ENCODE data around the gene TRHDE.

TRHDE gene

GRCh38 chr12:72274931-72275330 is 2.8 kb downstream of the TRHDE start:
- no peak for DNase-seq (ENCODE audit: low read depth in 2 of 2)

- DNase-seq (ENCODE audit: low read depth in 2 of 2) = no peak
Measured at GRCh38 chr12:72275526-72275925, 3.4 kb downstream of the TRHDE start.

DNA sequence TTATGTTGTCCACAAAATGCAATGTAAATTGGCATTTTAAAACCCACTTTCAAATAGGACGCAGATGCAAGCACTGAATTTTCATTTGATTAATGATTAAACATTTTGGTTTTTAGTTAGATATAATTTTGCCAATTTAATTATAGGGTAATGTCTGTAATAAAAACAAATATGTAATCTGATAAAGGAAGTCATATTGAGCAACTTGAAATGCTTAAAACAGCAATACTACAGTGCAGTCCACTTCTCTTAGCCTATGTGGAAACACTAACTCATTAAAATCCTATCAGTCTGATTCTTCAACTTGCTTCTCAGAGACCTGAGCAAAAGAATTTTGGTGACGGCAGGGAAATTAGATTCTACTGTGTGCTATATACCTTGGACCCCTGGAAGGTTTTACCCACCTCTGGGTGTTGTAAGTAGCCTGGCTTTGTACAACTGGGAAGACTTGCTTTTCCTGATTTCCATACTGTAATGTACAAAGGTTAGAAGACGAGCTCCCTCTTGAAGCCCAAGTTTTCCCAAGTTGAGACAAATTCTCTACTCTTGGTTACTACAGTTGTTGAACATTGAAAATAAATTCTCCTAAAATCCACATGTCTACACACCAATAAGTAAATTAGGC is 4.1 kb downstream of the TRHDE start:
- DNase-seq (ENCODE audit: low read depth in 2 of 2) = no peak

DNA sequence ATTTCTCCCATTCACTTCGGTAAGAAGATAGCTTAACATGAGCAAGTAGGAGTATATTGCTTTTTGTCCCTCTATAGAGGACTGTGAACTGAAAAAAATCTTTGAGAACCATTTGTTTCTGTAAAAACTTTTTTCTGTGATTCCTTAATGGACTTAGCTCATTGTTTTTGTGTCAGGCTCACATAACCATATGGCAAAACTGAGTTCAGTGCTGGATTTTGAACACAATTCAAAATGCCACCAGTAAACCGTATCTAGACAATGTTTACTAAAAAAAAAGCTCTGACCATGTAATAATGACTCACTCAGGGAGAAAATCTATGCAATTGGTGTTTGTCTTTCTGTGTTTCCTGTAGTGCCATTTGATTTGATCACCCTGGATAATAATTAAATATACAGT is 5.2 kb downstream of the TRHDE start:
- DNase-seq (ENCODE audit: low read depth in 2 of 2) = no peak

DNA sequence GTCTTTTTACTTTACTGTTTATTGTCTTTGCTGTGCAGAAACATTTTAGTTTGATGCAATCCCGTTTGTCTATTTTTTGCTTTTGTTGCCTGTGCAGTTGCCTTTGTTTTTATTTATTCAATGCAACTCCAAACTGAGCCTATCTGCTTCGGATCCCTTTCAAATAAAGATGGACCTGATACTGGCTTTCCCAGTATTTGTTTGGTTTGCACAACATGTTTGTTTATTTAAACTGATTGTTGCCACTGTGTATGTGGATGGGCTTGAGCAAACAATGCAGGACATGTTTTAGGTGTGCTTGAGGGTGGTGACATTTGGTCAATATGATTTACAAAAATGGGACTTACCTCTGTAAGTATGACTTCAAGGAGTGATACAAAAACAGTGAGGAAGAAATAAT is 6.7 kb downstream of the TRHDE start:
- DNase-seq (ENCODE audit: low read depth in 2 of 2) = no peak

- DNase-seq (ENCODE audit: low read depth in 2 of 2) = no peak
Measured at GRCh38 chr12:72281126-72281525, 9.0 kb downstream of the TRHDE start.

- DNase-seq (ENCODE audit: low read depth in 2 of 2) = no peak
Measured at GRCh38 chr12:72282721-72283120, 10.6 kb downstream of the TRHDE start.

GRCh38 chr12:72285861-72286260 is 13.7 kb downstream of the TRHDE start:
- no peak for DNase-seq (ENCODE audit: low read depth in 2 of 2)

DNA sequence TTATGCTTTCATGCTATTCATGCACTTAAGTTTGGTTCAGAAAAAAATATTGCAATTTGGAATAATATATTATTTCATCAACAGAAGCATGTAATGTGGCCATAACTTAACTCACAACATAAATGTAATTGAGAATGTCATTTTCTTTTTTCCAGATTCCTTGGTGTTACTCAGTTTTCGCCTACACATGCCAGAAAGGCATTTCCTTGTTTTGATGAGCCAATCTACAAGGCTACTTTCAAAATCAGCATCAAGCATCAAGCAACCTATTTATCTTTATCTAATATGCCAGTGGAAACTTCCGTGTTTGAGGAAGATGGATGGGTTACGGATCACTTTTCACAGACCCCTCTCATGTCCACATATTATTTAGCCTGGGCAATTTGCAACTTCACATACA is 14.4 kb downstream of the TRHDE start:
- no peak for DNase-seq (ENCODE audit: low read depth in 2 of 2)

GRCh38 chr12:72288436-72288835 is 16.3 kb downstream of the TRHDE start:
- no peak for DNase-seq (ENCODE audit: low read depth in 2 of 2)

DNA sequence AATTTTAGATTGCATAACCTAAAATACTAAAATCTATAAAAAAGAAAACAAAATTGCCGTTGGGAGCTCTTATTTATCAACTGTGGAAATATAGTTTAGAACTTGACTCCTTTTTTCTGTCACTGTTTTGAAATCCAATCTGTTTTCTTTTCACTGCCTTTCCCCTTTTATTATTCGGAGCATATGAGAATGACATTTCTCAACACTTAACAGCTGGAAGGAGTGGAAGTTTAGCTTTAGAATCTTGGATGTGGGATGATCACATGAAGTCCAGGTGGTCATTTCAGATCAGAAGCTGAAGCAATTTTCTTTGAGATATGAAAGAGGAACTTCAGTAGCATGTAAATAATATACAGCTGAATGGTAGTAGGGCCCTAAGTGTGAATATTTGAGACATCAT is 16.7 kb downstream of the TRHDE start:
- DNase-seq (ENCODE audit: low read depth in 2 of 2) = no peak

DNA sequence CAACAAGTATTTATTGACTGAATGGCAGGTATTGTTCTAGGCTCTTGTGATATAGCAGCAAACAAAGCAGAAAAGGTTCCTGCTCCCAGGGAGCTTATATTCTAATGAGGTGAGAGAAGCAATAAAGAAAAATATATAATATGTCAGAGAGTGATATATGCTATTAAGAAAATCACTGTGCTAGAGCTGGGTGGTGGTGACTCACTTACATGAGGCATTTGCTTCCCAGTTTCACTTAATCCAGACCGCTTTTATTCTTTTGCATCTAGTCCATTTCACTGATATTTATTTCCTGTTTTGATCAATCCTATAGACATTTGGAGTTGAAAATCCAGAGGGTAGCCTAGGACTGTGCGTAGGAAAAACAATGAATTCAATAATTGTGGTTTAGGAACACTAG is 17.5 kb downstream of the TRHDE start:
- no peak for DNase-seq (ENCODE audit: low read depth in 2 of 2)

GRCh38 chr12:72291175-72291574 is 19.0 kb downstream of the TRHDE start:
- DNase-seq (ENCODE audit: low read depth in 2 of 2) = no peak

DNA sequence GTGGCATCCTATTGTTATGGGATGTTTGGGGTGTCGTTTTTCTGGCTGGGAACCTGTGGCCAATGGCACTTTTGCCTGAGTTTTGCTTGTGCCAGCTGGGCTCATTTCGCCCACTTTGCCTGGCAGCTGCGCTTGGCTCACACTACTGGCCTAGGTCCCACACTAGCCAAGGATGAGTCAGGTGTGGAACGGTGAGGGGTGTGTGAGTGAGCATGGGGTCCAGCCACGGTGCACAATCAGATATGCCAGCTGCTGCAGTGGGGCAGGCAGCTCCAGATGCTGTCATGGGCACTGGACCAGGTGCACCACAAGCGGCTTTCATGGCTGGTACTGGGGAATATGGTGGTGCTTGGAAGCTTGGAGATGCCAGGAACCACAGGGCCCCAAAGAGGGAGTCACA is 21.5 kb downstream of the TRHDE start:
- DNase-seq (ENCODE audit: low read depth in 2 of 2) = no peak

- no peak for DNase-seq (ENCODE audit: low read depth in 2 of 2)
Measured at GRCh38 chr12:72295101-72295500, 22.9 kb downstream of the TRHDE start.

- no peak for DNase-seq (ENCODE audit: low read depth in 2 of 2)
Measured at GRCh38 chr12:72295744-72296143, 23.6 kb downstream of the TRHDE start.

- no peak for DNase-seq (ENCODE audit: low read depth in 2 of 2)
Measured at GRCh38 chr12:72296389-72296788, 24.2 kb downstream of the TRHDE start.

DNA sequence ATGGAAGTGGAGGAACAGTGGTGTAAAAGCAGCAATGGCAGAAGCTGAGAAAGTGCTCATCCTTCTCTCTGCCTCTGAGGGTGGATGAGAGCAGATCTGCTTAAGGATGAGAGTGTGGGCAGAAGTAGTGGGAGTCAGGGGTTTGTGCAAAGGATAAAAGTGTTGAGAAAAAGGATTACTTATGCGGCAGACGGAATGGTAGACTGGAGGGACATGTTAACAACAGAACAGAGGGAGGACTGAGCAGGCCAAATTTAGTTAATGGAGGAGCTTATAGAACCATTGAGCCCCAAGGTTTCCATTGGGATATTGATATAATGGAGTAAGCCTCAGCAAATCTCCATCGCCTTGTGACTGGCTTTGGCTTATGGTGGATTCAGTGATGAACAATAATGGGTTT is 25.5 kb downstream of the TRHDE start:
- DNase-seq (ENCODE audit: low read depth in 2 of 2) = no peak

GRCh38 chr12:72300728-72301127 is 28.6 kb downstream of the TRHDE start:
- DNase-seq (ENCODE audit: low read depth in 2 of 2) = no peak

- DNase-seq (ENCODE audit: low read depth in 2 of 2) = no peak
Measured at GRCh38 chr12:72304751-72305150, 32.6 kb downstream of the TRHDE start.

DNA sequence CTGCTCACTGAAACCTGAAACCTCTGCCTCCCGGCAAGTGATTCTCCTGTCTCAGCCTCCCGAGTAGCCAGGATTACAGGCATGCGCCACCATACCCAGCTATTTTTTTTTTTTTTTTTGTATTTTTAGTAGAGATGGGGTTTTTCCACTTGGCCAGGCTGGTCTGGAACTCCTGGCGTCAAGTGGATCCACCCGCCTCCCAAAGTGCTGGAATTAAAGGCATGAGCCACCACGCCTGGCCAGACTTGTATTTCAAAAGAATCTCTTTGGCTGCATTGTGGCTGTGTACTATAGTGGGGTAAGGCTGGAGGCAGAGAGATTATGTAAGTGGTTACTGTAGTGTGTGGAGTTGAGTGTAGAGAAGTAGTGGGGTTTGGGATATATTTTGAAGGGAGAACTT is 35.1 kb downstream of the TRHDE start:
- no peak for DNase-seq (ENCODE audit: low read depth in 2 of 2)

DNA sequence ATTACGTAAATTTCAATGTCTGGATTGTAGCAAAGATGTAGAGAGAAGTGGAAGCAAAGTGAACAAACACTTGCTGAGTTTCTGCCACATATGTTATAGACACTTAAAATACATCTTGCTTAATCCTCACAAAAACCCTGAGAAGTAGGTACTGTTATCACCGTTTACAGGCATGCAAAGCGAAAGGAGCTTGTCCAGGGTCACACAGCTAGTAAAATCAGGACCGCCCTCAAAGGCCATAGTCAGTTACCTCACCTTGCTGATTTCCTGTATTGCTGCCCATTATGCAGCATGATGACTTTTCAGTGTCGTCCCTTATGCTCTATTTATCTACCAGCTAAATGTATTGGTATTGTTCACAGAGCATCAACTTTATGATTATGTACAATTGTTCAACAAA is 39.8 kb downstream of the TRHDE start:
- no peak for DNase-seq (ENCODE audit: low read depth in 2 of 2)

GRCh38 chr12:72313806-72314205 is 41.6 kb downstream of the TRHDE start:
- no peak for DNase-seq (ENCODE audit: low read depth in 2 of 2)

GRCh38 chr12:72315858-72316257 is 43.7 kb downstream of the TRHDE start:
- DNase-seq (ENCODE audit: low read depth in 2 of 2) = no peak

- no peak for DNase-seq (ENCODE audit: low read depth in 2 of 2)
Measured at GRCh38 chr12:72318341-72318740, 46.2 kb downstream of the TRHDE start.

All from activated CD8-positive, alpha-beta memory T cell treated with anti-CD3 and anti-CD28 coated beads for 4 hours (primary cell).